Fibroblast of lung (primary cell): ENCODE results near the gene KIF26A.

Experiments
- EZH2 ChIP-seq: IDR thresholded peaks from 2 replicates; pipeline ENCODE4 v1.5.1; 2012; ENCODE audit warnings: low read length, control low read depth, mild to moderate bottlenecking; ENCODE audit errors: missing control alignments
- TF ChIP-seq, protein P1 (sequence below), 2 donors: IDR thresholded peaks in 1 of 2; conservative IDR thresholded peaks in 1 of 2; 1 replicate in 1 of 2; 2 replicates in 1 of 2; pipeline ENCODE4 v1.5.1; 2011 to 2012; ENCODE audit warnings: low read length in 2 of 2, control low read depth in 1 of 2, inconsistent platforms in 1 of 2, low read depth in 1 of 2, mild to moderate bottlenecking in 1 of 2

- TF ChIP-seq, protein P1, sequence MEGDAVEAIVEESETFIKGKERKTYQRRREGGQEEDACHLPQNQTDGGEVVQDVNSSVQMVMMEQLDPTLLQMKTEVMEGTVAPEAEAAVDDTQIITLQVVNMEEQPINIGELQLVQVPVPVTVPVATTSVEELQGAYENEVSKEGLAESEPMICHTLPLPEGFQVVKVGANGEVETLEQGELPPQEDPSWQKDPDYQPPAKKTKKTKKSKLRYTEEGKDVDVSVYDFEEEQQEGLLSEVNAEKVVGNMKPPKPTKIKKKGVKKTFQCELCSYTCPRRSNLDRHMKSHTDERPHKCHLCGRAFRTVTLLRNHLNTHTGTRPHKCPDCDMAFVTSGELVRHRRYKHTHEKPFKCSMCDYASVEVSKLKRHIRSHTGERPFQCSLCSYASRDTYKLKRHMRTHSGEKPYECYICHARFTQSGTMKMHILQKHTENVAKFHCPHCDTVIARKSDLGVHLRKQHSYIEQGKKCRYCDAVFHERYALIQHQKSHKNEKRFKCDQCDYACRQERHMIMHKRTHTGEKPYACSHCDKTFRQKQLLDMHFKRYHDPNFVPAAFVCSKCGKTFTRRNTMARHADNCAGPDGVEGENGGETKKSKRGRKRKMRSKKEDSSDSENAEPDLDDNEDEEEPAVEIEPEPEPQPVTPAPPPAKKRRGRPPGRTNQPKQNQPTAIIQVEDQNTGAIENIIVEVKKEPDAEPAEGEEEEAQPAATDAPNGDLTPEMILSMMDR (conservative IDR thresholded peaks at IDR 0.05 in 1 of 2, IDR thresholded peaks at IDR 0.05 in 1 of 2; ENCODE audit: low read depth in 1 of 2, low read length in 2 of 2) = no peak
- no peak for TF ChIP-seq EZH2
These were observed 41.4 kb upstream of the KIF26A start for GRCh38 chr14:104096751-104097700.
